ENCODE measurements around the gene RPH3AL. TPM values are rescaled to one million over a fixed set of nuclear protein-coding genes. Genes with fewer than 3 reads are reported as not detected.

Gene RPH3AL
- total and polyA plus RNA-seq, 2 of the 8 experiments (the other 6 are each of a cell fraction or from before 2014, with no cell fraction given) = 5.6 to 5.8 TPM

- no peak for TF ChIP-seq RNF2 (IDR thresholded peaks at IDR 0.05; ENCODE audit: borderline replicate concordance, low read depth, low read length, missing control alignments, poor library complexity, severe bottlenecking)
- no peak for TF ChIP-seq JUN (IDR thresholded peaks at IDR 0.05; ENCODE audit: low read depth, low read length)
Measured at GRCh38 chr17:238964-239259, 113.7 kb downstream of the RPH3AL start (continued).

All from H1 (cell line).